ENCODE measurements around the gene GRIN2D. TPM values are rescaled to one million over a fixed set of nuclear protein-coding genes. Genes with fewer than 3 reads are reported as not detected.
"Not testable (repeated sequence)": the region's sequence is repeated elsewhere in the genome, so short reads cannot be mapped to it uniquely, and the experiment has no call there.

The GRIN2D gene
- total and polyA plus RNA-seq, 9 donors = 0.58 to 3.1 (median 2.0) TPM

DNA sequence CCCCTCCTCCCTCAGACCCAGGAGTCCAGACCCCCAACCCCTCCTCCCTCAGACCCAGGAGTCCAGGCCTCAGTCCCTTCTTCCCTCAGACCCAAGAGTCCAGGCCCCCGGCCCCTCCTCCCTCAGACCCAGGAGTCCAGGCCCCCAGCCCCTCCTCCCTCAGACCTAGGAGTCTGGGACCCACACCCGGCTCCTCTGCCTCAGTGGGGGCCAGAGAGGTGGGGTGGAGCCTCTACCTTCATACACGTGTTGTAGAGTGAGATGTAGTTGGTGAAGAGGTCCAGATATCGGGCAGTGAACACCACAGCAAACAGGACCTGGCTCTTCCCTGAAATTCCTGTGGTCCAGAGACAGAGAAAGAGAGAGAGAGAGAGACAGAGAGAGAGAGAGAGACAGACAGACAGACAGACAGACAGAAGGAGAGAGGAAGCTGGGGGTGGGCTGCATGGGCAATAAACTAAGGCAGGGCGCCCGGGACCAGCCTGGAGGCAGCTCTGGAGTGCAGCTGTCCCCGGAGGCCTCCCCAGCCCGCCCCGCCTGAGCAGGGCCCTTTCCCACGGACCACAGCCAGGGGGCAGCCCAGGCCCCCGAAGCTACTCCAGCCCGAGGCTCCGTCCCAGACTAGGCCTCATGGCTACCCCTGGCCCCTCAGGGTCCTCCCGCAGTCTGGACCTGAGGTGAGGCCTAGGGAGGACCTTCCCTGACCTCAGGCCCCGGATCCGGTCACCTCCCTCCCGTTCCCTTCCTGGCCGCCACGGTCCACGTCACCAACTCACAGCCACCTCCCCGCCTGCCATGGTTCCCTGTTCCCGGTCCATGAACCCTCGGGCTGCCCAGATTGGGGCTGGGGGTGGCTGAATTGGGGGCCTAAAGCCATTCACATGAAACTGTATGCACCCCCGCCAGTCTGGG lies 3.0 kb upstream of the GRIN2D start:
- peak; percentile 80 for DNase-seq
- 0% methylated on average over 11 of the region's 24 CpGs for WGBS (ENCODE audit: insufficient coverage)
- peaks cover 36% of the 10 kb centered on the region for H3K36me3 ChIP-seq (ENCODE audit: control insufficient read depth, insufficient read depth, low read length)
- peaks cover 34% of the 10 kb centered on the region for H3K4me1 ChIP-seq (ENCODE audit: control insufficient read depth, insufficient read depth, low read length)
- H3K9me3 ChIP-seq (replicated peaks; ENCODE audit: control insufficient read depth, low read depth, low read length) = no peaks in the 10 kb centered on the region
- H3K4me3 ChIP-seq (ENCODE audit: low read length) = peak overlapping the region; percentile 88
- H3K27ac ChIP-seq (ENCODE audit: low read length) = peak overlapping the region; percentile 96
- H3K27me3 ChIP-seq (ENCODE audit: control insufficient read depth, insufficient read depth, low read length) = peaks cover 30% of the 10 kb centered on the region

DNA sequence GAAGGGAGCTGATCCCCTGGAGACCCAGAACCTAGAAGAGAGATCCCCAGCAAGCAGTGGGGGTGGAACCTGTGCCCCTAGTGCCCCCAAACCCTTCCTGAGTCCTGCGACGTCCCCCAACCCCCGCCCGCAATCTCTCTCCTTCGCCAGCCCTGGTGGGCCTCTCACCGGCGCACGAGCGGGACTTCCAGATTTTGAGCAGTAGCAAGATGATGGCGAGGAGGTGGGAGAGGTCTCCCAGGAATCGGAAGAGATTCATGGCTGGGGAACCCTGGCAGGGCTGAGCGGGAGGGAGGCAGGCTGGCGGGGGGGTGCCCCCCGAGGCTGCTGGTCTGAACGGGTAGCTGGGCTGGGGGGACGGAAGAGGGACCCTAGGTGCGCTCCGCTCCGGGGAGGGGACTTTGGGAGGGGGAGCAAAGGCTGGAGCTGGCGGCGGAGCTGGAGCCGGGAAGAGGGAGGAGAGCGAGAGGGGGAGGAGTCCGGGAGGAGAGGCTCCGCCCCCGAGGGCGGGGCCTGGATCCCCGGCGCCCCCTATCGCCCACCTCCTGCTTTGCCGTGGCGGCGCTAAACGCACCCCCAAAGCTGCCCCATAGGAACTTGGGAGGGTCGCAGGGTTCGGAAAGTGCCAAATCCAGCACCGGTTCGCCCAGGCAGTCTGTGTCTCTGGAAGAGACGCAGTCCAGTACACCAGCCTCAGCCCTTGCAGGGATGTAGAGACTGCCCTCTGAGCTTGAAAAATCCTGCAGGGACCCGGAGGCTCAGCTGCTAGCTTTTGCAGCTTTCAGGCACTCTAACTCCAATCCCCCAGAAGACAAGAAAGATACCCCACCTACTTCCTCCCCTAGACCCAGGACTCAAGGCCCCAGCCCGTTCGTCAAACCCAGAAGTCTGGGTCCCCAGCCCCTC lies 2.1 kb upstream of the GRIN2D start, which contains the start of gene KDELR1:
Gene KDELR1, minus strand, starts transcription at position 452 of the 906 bp plus-strand sequence. Its CDS starts 193 bp downstream, at position 259.
- DNase-seq = peak; percentile 89
- Histone ChIP-seq H3K4me3 (ENCODE audit: low read length) (peak within 1 kb of the TSS; percentile 88), H3K36me3 (ENCODE audit: control insufficient read depth, insufficient read depth, low read length) (peaks cover 28% of the 10 kb centered on the region), H3K9me3 (replicated peaks; ENCODE audit: control insufficient read depth, low read depth, low read length) (no peaks in the 10 kb centered on the region), H3K27me3 (ENCODE audit: control insufficient read depth, insufficient read depth, low read length) (peaks cover 39% of the 10 kb centered on the region), H3K27ac (ENCODE audit: low read length) (peak within 1 kb of the TSS; percentile 96), H3K4me1 (ENCODE audit: control insufficient read depth, insufficient read depth, low read length) (peaks cover 43% of the 10 kb centered on the region)
- 8% methylated on average over 20 of the region's 42 CpGs for WGBS (ENCODE audit: insufficient coverage)

GRCh38 chr19:48392006-48392344 lies 1.5 kb upstream of the GRIN2D start:
- not testable (repeated sequence) for H3K27ac ChIP-seq (ENCODE audit: low read length); H3K9me3 ChIP-seq (replicated peaks; ENCODE audit: control insufficient read depth, low read depth, low read length); DNase-seq; H3K4me3 ChIP-seq (ENCODE audit: low read length)
- WGBS (ENCODE audit: insufficient coverage) = 67% methylated on average over 1 of the region's 1 CpG
- Histone ChIP-seq H3K27me3 (ENCODE audit: control insufficient read depth, insufficient read depth, low read length) (peaks cover 45% of the 10 kb centered on the region), H3K36me3 (ENCODE audit: control insufficient read depth, insufficient read depth, low read length) (peaks cover 22% of the 10 kb centered on the region), H3K4me1 (ENCODE audit: control insufficient read depth, insufficient read depth, low read length) (peaks cover 50% of the 10 kb centered on the region)

DNA sequence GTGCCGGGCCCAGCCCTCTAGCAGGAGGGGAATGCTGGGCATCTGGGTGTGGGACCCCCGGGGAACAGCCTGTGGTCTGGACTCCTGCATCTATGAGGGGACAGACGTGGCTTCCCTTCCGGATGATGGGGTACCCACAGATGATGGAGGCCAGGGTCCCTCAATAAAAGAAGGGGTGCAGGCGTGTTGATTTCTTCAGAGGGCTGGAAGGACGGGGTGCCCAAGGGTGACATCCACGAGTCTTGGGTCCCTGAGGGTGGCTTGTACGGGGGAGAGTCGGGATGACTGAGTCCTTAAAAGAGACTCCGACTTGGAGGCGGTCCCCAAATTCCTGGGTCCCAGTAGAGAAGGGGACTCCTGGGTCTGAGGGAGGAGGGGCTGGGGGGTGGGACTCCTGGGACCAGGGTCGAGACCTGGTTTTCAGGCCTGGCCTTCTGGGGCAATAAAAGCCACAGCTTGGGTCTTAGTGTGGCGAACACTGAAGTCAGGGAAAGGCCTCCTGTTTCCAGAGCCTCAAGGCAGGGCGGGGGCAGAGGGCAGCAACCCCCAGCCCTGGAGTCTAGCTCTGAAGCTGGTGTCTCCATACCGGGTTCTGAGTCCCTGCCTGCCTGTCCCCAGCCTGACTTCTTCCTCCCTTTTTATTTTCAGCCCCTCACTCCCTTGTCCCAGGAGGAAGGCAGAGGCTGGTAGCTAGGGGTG lies 459 bp upstream of the GRIN2D start:
- no peak overlapping the region for H3K4me3 ChIP-seq (ENCODE audit: low read length)
- peaks cover 60% of the 10 kb centered on the region for H3K4me1 ChIP-seq (ENCODE audit: control insufficient read depth, insufficient read depth, low read length)
- peaks cover 14% of the 10 kb centered on the region for H3K36me3 ChIP-seq (ENCODE audit: control insufficient read depth, insufficient read depth, low read length)
- no peaks in the 10 kb centered on the region for H3K9me3 ChIP-seq (replicated peaks; ENCODE audit: control insufficient read depth, low read depth, low read length)
- WGBS (ENCODE audit: insufficient coverage) = 73% methylated on average over 13 of the region's 15 CpGs
- no peak for DNase-seq
- H3K27ac ChIP-seq (ENCODE audit: low read length) = no peak overlapping the region
- peaks cover 55% of the 10 kb centered on the region for H3K27me3 ChIP-seq (ENCODE audit: control insufficient read depth, insufficient read depth, low read length)

DNA sequence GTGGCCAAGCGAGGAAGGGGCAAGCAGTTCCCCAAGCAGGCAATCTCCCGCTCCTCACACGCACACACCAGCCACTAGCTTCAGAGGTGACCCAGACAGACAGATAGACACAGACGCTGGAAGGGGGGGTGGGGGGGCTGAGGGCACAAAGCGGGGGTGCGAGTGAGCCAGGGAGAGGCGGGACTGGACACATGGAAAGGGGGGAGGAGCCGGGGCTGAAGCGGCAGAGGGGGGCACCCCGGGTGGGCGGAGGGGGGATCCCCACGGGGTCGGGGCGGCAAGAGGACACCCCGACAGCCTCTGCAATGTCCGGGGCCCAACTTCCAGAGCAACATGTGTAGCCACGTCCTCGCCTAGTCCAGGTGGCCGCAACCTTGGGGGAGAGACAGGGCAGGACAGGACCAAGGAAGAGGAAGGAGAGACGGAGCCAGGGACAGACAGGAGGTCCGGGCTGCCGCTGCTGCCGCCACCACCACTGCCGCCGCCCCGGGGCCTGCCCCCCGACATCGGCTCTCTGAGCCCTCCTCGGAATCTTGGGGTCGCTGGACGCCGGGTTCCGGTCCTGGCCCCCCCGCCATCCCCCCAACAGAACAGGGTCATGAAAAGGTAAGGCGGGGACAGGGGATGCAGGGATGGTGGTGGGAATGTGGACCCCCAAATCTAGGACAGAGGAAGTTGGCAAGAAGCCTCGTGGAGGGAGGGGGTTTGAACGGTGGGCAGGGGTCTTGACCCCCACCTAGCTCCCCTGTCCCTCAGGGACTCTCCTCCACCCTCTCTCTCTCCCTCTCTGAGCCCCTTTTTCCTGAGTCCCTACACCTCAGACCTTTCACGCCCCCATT lies 1.1 kb downstream of the GRIN2D start:
- 7% methylated on average over 18 of the region's 38 CpGs for WGBS (ENCODE audit: insufficient coverage)
- no peak overlapping the region for H3K27ac ChIP-seq (ENCODE audit: low read length)

DNA sequence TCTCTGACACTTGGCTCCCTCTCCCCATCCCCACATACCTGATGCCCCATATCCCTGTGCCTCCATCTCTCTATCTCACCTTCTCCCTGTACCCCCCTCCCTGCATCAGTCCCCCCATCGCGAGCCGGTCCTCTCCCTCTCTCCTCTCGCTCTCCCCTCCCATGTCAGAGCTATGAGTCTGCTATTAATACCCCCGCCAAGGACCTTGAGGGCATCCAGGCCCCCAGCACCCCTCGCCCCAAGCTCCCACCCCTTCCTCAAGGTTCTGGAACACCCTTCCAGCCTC lies 1.6 kb downstream of the GRIN2D start:
- WGBS (ENCODE audit: insufficient coverage) = no CpG with 5 or more reads among the region's 6 CpGs
- Histone ChIP-seq H3K9me3 (replicated peaks; ENCODE audit: control insufficient read depth, low read depth, low read length) (no peaks in the 10 kb centered on the region), H3K4me1 (ENCODE audit: control insufficient read depth, insufficient read depth, low read length) (peaks cover 56% of the 10 kb centered on the region), H3K4me3 (ENCODE audit: low read length) (no peak overlapping the region), H3K27me3 (ENCODE audit: control insufficient read depth, insufficient read depth, low read length) (peaks cover 57% of the 10 kb centered on the region), H3K36me3 (ENCODE audit: control insufficient read depth, insufficient read depth, low read length) (no peaks in the 10 kb centered on the region), H3K27ac (ENCODE audit: low read length) (no peak overlapping the region)
- DNase-seq = no peak

More for the DNA sequence above, 1.1 kb downstream of the GRIN2D start:
- Histone ChIP-seq H3K9me3 (replicated peaks; ENCODE audit: control insufficient read depth, low read depth, low read length) (no peaks in the 10 kb centered on the region), H3K4me1 (ENCODE audit: control insufficient read depth, insufficient read depth, low read length) (peaks cover 58% of the 10 kb centered on the region), H3K27me3 (ENCODE audit: control insufficient read depth, insufficient read depth, low read length) (peaks cover 57% of the 10 kb centered on the region), H3K36me3 (ENCODE audit: control insufficient read depth, insufficient read depth, low read length) (peaks cover 1% of the 10 kb centered on the region), H3K4me3 (ENCODE audit: low read length) (no peak overlapping the region)
- DNase-seq = no peak

DNA sequence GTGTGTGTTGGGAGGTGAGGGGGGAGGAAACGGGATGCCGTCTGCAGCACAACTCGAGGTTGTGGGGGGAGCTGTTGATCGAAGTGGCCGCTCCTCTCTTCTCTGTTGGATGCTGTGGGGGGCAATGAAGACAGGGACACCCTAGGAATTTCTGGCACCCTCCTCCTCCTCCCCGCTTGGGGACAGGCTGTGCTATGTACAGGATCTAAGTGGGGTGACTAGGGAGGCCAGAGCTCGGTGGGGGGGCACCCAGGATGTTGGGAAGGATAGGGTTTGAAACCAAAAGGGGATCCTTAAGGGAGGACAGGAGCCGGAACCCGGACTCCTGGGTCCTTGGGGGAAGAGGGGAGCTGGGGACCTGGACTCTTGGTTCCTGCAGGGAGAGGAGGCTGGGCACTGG lies 2.0 kb downstream of the GRIN2D start:
- Histone ChIP-seq H3K27me3 (ENCODE audit: control insufficient read depth, insufficient read depth, low read length) (peaks cover 57% of the 10 kb centered on the region), H3K36me3 (ENCODE audit: control insufficient read depth, insufficient read depth, low read length) (no peaks in the 10 kb centered on the region), H3K4me1 (ENCODE audit: control insufficient read depth, insufficient read depth, low read length) (peaks cover 52% of the 10 kb centered on the region), H3K4me3 (ENCODE audit: low read length) (no peak overlapping the region), H3K9me3 (replicated peaks; ENCODE audit: control insufficient read depth, low read depth, low read length) (no peaks in the 10 kb centered on the region), H3K27ac (ENCODE audit: low read length) (no peak overlapping the region)
- 14% methylated on average over 6 of the region's 9 CpGs for WGBS (ENCODE audit: insufficient coverage)
- no peak for DNase-seq

DNA sequence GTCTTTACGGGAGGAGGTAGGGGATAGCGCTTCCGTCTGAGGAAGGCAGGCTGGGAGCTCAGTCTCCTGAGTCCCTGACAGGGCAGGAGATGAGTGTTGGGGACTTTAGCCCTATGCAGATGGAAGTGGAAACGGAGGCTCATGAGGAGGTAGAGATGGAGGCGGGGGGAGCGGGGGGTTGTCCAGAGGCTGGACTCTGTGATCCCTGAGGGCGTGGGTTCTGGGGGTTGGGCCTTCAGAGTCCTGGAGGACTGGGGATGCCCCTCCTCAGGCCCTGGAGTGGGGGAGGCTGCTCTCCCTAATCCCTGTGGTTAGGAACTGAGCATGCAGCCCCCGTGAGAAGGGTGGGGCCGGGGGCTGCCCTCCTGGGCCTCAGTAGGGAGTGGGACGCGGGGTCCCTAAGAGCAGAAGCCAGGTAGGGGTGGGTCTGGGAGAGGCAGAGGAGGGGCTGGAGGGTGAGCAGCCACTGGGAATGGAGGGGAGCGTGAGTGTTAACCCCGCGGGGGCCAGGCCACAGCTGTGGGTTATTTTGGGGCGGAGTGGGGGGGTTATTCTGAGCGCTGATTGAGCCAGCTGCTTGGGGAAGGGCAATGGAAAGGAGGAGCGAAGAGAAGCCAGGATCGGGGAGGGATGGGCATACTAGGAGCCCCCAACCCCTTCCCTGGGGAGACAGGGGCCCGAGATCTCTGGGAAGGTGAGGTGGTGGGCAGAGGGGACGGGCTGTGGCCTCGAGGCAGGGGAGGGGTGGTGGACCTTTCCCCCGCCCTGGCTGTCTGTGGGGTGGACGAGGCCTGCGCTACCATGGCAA lies 2.8 kb downstream of the GRIN2D start:
- H3K27ac ChIP-seq (ENCODE audit: low read length) = no peak overlapping the region
- no peaks in the 10 kb centered on the region for H3K9me3 ChIP-seq (replicated peaks; ENCODE audit: control insufficient read depth, low read depth, low read length)
- peaks cover 52% of the 10 kb centered on the region for H3K4me1 ChIP-seq (ENCODE audit: control insufficient read depth, insufficient read depth, low read length)
- WGBS (ENCODE audit: insufficient coverage) = 39% methylated on average over 20 of the region's 24 CpGs
- DNase-seq = no peak
- H3K4me3 ChIP-seq (ENCODE audit: low read length) = no peak overlapping the region
- H3K27me3 ChIP-seq (ENCODE audit: control insufficient read depth, insufficient read depth, low read length) = peaks cover 57% of the 10 kb centered on the region
- H3K36me3 ChIP-seq (ENCODE audit: control insufficient read depth, insufficient read depth, low read length) = no peaks in the 10 kb centered on the region

GRCh38 chr19:48396824-48397176 lies 3.3 kb downstream of the GRIN2D start:
- no peaks in the 10 kb centered on the region for H3K9me3 ChIP-seq (replicated peaks; ENCODE audit: control insufficient read depth, low read depth, low read length)
- WGBS (ENCODE audit: insufficient coverage) = 75% methylated on average over 1 of the region's 2 CpGs
- no peak overlapping the region for H3K4me3 ChIP-seq (ENCODE audit: low read length)
- H3K27ac ChIP-seq (ENCODE audit: low read length) = no peak overlapping the region
- peaks cover 50% of the 10 kb centered on the region for H3K4me1 ChIP-seq (ENCODE audit: control insufficient read depth, insufficient read depth, low read length)
- DNase-seq = no peak
- H3K36me3 ChIP-seq (ENCODE audit: control insufficient read depth, insufficient read depth, low read length) = no peaks in the 10 kb centered on the region
- H3K27me3 ChIP-seq (ENCODE audit: control insufficient read depth, insufficient read depth, low read length) = peaks cover 57% of the 10 kb centered on the region

Measured in muscle of leg (tissue), 11 donors.